Measurements from ENCODE around the gene PRR18. TPM values are rescaled to one million over a fixed set of nuclear protein-coding genes. Genes with fewer than 3 reads are reported as not detected.

PRR18 gene
- total RNA-seq, 4 donors from 2014 or later, result not detected

- H3K27ac ChIP-seq, result no peak overlapping the region
- H3K9me3 ChIP-seq, result no peaks in the 10 kb centered on the region
- intact Hi-C loops (cut with DNase I; ENCODE audit: low total_unique reads), result no loop called here
- H3K36me3 ChIP-seq, result no peaks in the 10 kb centered on the region
- peaks cover 6 to 7% of the 10 kb centered on the region in 2 donors for H3K27me3 ChIP-seq
- no peak for TF ChIP-seq POLR2A (IDR thresholded peaks at IDR 0.05)
- no peak for TF ChIP-seq CTCF (IDR thresholded peaks at IDR 0.05)
- no peak for DNase-seq
- H3K4me3 ChIP-seq, result no peak overlapping the region
- peaks cover 0 to 14% of the 10 kb centered on the region in 2 donors for H3K4me1 ChIP-seq
These were observed 2.6 kb downstream of the PRR18 start for GRCh38 chr6:166305562-166306117.

GRCh38 chr6:166304106-166304505 lies 4.1 kb downstream of the PRR18 start:
- Histone ChIP-seq H3K27ac (no peak overlapping the region), H3K9me3 (no peaks in the 10 kb centered on the region), H3K4me1 (peaks cover 0 to 14% of the 10 kb centered on the region in 2 donors), H3K4me3 (no peak overlapping the region), H3K36me3 (no peaks in the 10 kb centered on the region), H3K27me3 (peaks cover 6 to 7% of the 10 kb centered on the region in 2 donors)
- intact Hi-C loops (cut with DNase I; ENCODE audit: low total_unique reads), result no loop called here
- no peak for DNase-seq
- TF ChIP-seq POLR2A (IDR thresholded peaks at IDR 0.05) (no peak), CTCF (IDR thresholded peaks at IDR 0.05) (no peak)

GRCh38 chr6:166301611-166302529 lies 6.3 kb downstream of the PRR18 start:
- H3K27me3 ChIP-seq, result peaks cover 3 to 5% of the 10 kb centered on the region in 2 donors
- DNase-seq, result no peak
- H3K4me1 ChIP-seq, result peaks cover 0 to 1% of the 10 kb centered on the region in 2 donors
- H3K27ac ChIP-seq, result no peak overlapping the region
- H3K36me3 ChIP-seq, result no peaks in the 10 kb centered on the region
- no peaks in the 10 kb centered on the region for H3K9me3 ChIP-seq
- TF ChIP-seq POLR2A (IDR thresholded peaks at IDR 0.05) (no peak), CTCF (IDR thresholded peaks at IDR 0.05) (no peak)
- intact Hi-C loops (cut with DNase I; ENCODE audit: low total_unique reads), result no loop called here
- H3K4me3 ChIP-seq, result no peak overlapping the region

GRCh38 chr6:166300357-166300987 lies 7.7 kb downstream of the PRR18 start:
- TF ChIP-seq CTCF (IDR thresholded peaks at IDR 0.05) (no peak), POLR2A (IDR thresholded peaks at IDR 0.05) (no peak)
- DNase-seq, result no peak
- intact Hi-C loops (cut with DNase I; ENCODE audit: low total_unique reads), result no loop called here
- Histone ChIP-seq H3K36me3 (no peaks in the 10 kb centered on the region), H3K9me3 (no peaks in the 10 kb centered on the region), H3K4me1 (no peaks in the 10 kb centered on the region), H3K4me3 (no peak overlapping the region), H3K27me3 (no peaks in the 10 kb centered on the region), H3K27ac (no peak overlapping the region)

GRCh38 chr6:166297606-166298005 lies 10.6 kb downstream of the PRR18 start:
- Histone ChIP-seq H3K36me3 (no peaks in the 10 kb centered on the region), H3K4me3 (no peak overlapping the region), H3K9me3 (no peaks in the 10 kb centered on the region), H3K27ac (no peak overlapping the region), H3K27me3 (no peaks in the 10 kb centered on the region), H3K4me1 (no peaks in the 10 kb centered on the region)
- TF ChIP-seq POLR2A (IDR thresholded peaks at IDR 0.05) (no peak), CTCF (IDR thresholded peaks at IDR 0.05) (no peak)
- DNase-seq, result no peak
- intact Hi-C loops (cut with DNase I; ENCODE audit: low total_unique reads), result no loop called here
